Measurements from ENCODE around the gene RAB11B. TPM values are rescaled to one million over a fixed set of nuclear protein-coding genes. Genes with fewer than 3 reads are reported as not detected.

The RAB11B gene
- total RNA-seq, 1 experiment from 2014 or later: 135 TPM

- no peak for ATAC-seq
- BruUV-seq (replicated peaks): no TSS peak
- ChIA-PET POLR2A (no interaction called here), CTCF (no interaction called here)
- DNase-seq (ENCODE audit: low read depth, low spot score): no peak
- TF ChIP-seq, protein P1, sequence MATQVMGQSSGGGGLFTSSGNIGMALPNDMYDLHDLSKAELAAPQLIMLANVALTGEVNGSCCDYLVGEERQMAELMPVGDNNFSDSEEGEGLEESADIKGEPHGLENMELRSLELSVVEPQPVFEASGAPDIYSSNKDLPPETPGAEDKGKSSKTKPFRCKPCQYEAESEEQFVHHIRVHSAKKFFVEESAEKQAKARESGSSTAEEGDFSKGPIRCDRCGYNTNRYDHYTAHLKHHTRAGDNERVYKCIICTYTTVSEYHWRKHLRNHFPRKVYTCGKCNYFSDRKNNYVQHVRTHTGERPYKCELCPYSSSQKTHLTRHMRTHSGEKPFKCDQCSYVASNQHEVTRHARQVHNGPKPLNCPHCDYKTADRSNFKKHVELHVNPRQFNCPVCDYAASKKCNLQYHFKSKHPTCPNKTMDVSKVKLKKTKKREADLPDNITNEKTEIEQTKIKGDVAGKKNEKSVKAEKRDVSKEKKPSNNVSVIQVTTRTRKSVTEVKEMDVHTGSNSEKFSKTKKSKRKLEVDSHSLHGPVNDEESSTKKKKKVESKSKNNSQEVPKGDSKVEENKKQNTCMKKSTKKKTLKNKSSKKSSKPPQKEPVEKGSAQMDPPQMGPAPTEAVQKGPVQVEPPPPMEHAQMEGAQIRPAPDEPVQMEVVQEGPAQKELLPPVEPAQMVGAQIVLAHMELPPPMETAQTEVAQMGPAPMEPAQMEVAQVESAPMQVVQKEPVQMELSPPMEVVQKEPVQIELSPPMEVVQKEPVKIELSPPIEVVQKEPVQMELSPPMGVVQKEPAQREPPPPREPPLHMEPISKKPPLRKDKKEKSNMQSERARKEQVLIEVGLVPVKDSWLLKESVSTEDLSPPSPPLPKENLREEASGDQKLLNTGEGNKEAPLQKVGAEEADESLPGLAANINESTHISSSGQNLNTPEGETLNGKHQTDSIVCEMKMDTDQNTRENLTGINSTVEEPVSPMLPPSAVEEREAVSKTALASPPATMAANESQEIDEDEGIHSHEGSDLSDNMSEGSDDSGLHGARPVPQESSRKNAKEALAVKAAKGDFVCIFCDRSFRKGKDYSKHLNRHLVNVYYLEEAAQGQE (IDR thresholded peaks at IDR 0.05; ENCODE audit: insufficient read depth in 1 of 2, low read depth in 2 of 2, low read length in 1 of 2): no peak
- TF ChIP-seq TCF7L2 (IDR thresholded peaks at IDR 0.05; ENCODE audit: low read depth, low read length) (no peak), SIN3A (IDR thresholded peaks at IDR 0.05; ENCODE audit: borderline replicate concordance, insufficient read depth, low read depth, low read length) (no peak), POLR2AphosphoS5 (IDR thresholded peaks at IDR 0.05; ENCODE audit: low read depth, low read length) (0 out of 2 replicates have a peak, but pooled peaks have one; percentile 22)
- TF ChIP-seq, protein P2, sequence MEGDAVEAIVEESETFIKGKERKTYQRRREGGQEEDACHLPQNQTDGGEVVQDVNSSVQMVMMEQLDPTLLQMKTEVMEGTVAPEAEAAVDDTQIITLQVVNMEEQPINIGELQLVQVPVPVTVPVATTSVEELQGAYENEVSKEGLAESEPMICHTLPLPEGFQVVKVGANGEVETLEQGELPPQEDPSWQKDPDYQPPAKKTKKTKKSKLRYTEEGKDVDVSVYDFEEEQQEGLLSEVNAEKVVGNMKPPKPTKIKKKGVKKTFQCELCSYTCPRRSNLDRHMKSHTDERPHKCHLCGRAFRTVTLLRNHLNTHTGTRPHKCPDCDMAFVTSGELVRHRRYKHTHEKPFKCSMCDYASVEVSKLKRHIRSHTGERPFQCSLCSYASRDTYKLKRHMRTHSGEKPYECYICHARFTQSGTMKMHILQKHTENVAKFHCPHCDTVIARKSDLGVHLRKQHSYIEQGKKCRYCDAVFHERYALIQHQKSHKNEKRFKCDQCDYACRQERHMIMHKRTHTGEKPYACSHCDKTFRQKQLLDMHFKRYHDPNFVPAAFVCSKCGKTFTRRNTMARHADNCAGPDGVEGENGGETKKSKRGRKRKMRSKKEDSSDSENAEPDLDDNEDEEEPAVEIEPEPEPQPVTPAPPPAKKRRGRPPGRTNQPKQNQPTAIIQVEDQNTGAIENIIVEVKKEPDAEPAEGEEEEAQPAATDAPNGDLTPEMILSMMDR (IDR thresholded peaks at IDR 0.05): no peak
- no peaks in the 10 kb centered on the region for H3K9me3 ChIP-seq (ENCODE audit: control insufficient read depth, insufficient read depth, low read depth, low read length)
- in situ Hi-C loops (cut with HindIII; ENCODE audit: low pct_unique_long_range_greater_than_20kb, low sequenced_read_pairs) (no loop called here), intact Hi-C loops (cut with micrococcal nuclease; ENCODE audit: unreplicated experiment) (no loop called here)
- H3K4me1 ChIP-seq (ENCODE audit: control insufficient read depth, insufficient read depth, low read length): peaks cover 20% of the 10 kb centered on the region
- H3K36me3 ChIP-seq (ENCODE audit: control insufficient read depth, insufficient read depth, low read length): no peaks in the 10 kb centered on the region; the same call in none of the 2 replicates
- no peaks in the 10 kb centered on the region for H3K27me3 ChIP-seq (ENCODE audit: control insufficient read depth, insufficient read depth, low read length)
- H3K27ac ChIP-seq (ENCODE audit: low read length): no peak overlapping the region
- no peak overlapping the region for H3K4me3 ChIP-seq (ENCODE audit: low read depth in 2 of 2, low read length in 2 of 2)
These were observed 19.8 kb upstream of the RAB11B start for GRCh38 chr19:8370176-8371010.

- no TSS peak for BruUV-seq (replicated peaks)
- in situ Hi-C loops (cut with HindIII; ENCODE audit: low pct_unique_long_range_greater_than_20kb, low sequenced_read_pairs) (no loop called here), intact Hi-C loops (cut with micrococcal nuclease; ENCODE audit: unreplicated experiment) (no loop called here)
- Histone ChIP-seq H3K9me3 (ENCODE audit: control insufficient read depth, insufficient read depth, low read depth, low read length) (no peaks in the 10 kb centered on the region), H3K27me3 (ENCODE audit: control insufficient read depth, insufficient read depth, low read length) (no peaks in the 10 kb centered on the region), H3K36me3 (ENCODE audit: control insufficient read depth, insufficient read depth, low read length) (no peaks in the 10 kb centered on the region; the same call in 1 of the 2 replicates), H3K27ac (ENCODE audit: low read length) (no peak overlapping the region), H3K4me3 (ENCODE audit: low read depth in 2 of 2, low read length in 2 of 2) (no peak overlapping the region), H3K4me1 (ENCODE audit: control insufficient read depth, insufficient read depth, low read length) (peaks cover 14% of the 10 kb centered on the region)
- TF ChIP-seq POLR2AphosphoS5 (IDR thresholded peaks at IDR 0.05; ENCODE audit: low read depth, low read length): no peak
- no peak for TF ChIP-seq TCF7L2 (IDR thresholded peaks at IDR 0.05; ENCODE audit: low read depth, low read length)
- TF ChIP-seq, protein P1 (IDR thresholded peaks at IDR 0.05; ENCODE audit: insufficient read depth in 1 of 2, low read depth in 2 of 2, low read length in 1 of 2): no peak
- TF ChIP-seq, protein P2 (IDR thresholded peaks at IDR 0.05): no peak
- no peak for TF ChIP-seq SIN3A (IDR thresholded peaks at IDR 0.05; ENCODE audit: borderline replicate concordance, insufficient read depth, low read depth, low read length)
- ChIA-PET CTCF (no interaction called here), POLR2A (no interaction called here)
- ATAC-seq (no peak), DNase-seq (ENCODE audit: low read depth, low spot score) (no peak)
These were observed 19.0 kb upstream of the RAB11B start for GRCh38 chr19:8371011-8371804.
